B cell (primary cell): Measurements from ENCODE around the gene CCDC78. TPM values are rescaled to one million over a fixed set of nuclear protein-coding genes. Genes with fewer than 3 reads are reported as not detected.
A peak's percentile ranks its signal among the peaks of the same experiment; 100 is the strongest.

ENCODE experiments used
- ATAC-seq: fragments of 200-7000 bp; cut with Tn5 transposase; one replicate; pipeline ENCODE4 v1.10.0; 2021; ENCODE audit warnings: low read depth, mild to moderate bottlenecking, moderate number of reproducible peaks, moderate library complexity
- CTCF ChIA-PET: fragments of 350-600 bp; sonication (Branson Sonifier 250); formaldehyde crosslinking; loops from one replicate; lab custom pipeline; 2021; ENCODE audit warnings: antibody characterized with exemption, inconsistent platforms; lab: Charles Lee
- POLR2A ChIA-PET: fragments of 350-600 bp; sonication (Branson Sonifier 250); formaldehyde crosslinking; loops from one replicate; lab custom pipeline; 2021; ENCODE audit warnings: antibody characterized with exemption; lab: Charles Lee
- DNase-seq: peaks from one replicate; pipeline ENCODE4 v3.0.0; 2013
- H2AFZ ChIP-seq: 2 replicates; pipeline ENCODE4 v1.6.1; 2012; ENCODE audit warnings: mild to moderate bottlenecking, low read depth, low read length; ENCODE audit not compliant: insufficient read depth, poor library complexity, severe bottlenecking
- H3K27ac ChIP-seq, 2 donors: 1 replicate in 1 of 2; 2 replicates in 1 of 2; pipeline ENCODE4 v1.5.1; 2012 to 2013; ENCODE audit warnings: low read length in 2 of 2, mild to moderate bottlenecking in 2 of 2, moderate library complexity in 1 of 2
- H3K27me3 ChIP-seq, 4 experiments: fragments of 200-600 bp in 1 of 4; sonication (generic) in 1 of 4; replicated peaks in 1 of 4; 1 replicate in 2 of 4; 2 replicates in 2 of 4; pipeline versions ENCODE4 v1.6.1 to v1.7.0; 2013 to 2016; ENCODE audit warnings: low read length in 3 of 4, mild to moderate bottlenecking in 2 of 4, mixed read lengths in 1 of 4, moderate library complexity in 1 of 4; ENCODE audit not compliant: insufficient read depth in 4 of 4, control insufficient read depth in 3 of 4; ENCODE audit errors: control extremely low read depth in 1 of 4
- H3K36me3 ChIP-seq, 2 experiments: replicated peaks in 1 of 2; 1 replicate in 1 of 2; 2 replicates in 1 of 2; pipeline versions ENCODE4 v1.6.1 to v1.7.1; 2013; ENCODE audit warnings: low read length in 1 of 2; ENCODE audit not compliant: insufficient read depth in 2 of 2, control insufficient read depth in 1 of 2; ENCODE audit errors: control extremely low read depth in 1 of 2, extremely low read depth in 1 of 2
- H3K4me1 ChIP-seq, 2 donors: fragments of 200-600 bp in 1 of 2; sonication (generic) in 1 of 2; 1 replicate in 1 of 2; 2 replicates in 1 of 2; pipeline versions ENCODE4 v1.5.1 to v1.6.1; 2013 to 2017; ENCODE audit warnings: low read length in 2 of 2; ENCODE audit not compliant: control insufficient read depth in 2 of 2, insufficient read depth in 2 of 2
- H3K4me2 ChIP-seq: replicated peaks from 2 replicates; pipeline ENCODE3; 2012; ENCODE audit warnings: mild to moderate bottlenecking, low read depth, low read length; ENCODE audit not compliant: poor library complexity, severe bottlenecking
- H3K4me3 ChIP-seq, 5 experiments: fragments of 200-600 bp in 1 of 5; sonication (generic) in 1 of 5; 1 replicate in 3 of 5; 2 replicates in 2 of 5; pipeline versions ENCODE4 v1.5.1 to v1.7.0; 2011 to 2016; ENCODE audit warnings: low read length in 4 of 5, mild to moderate bottlenecking in 4 of 5, low read depth in 2 of 5, control low read depth in 1 of 5, moderate library complexity in 1 of 5; ENCODE audit not compliant: insufficient read depth in 1 of 5; ENCODE audit errors: control extremely low read depth in 1 of 5, extremely low read depth in 1 of 5
- H3K79me2 ChIP-seq: fragments of 200-600 bp; sonication (generic); one replicate; pipeline ENCODE4 v1.6.0; 2016; ENCODE audit warnings: low read length; ENCODE audit not compliant: control insufficient read depth, insufficient read depth
- H3K9ac ChIP-seq: fragments of 200-600 bp; sonication (generic); 2 replicates; pipeline ENCODE4 v1.6.1; 2017; ENCODE audit warnings: mild to moderate bottlenecking, low read length, moderate library complexity
- H3K9me3 ChIP-seq, 3 donors: one replicate each; pipeline versions ENCODE4 v1.6.1 to v1.7.1; 2013; ENCODE audit warnings: low read length in 2 of 3; ENCODE audit not compliant: control insufficient read depth in 2 of 3, insufficient read depth in 1 of 3; ENCODE audit errors: control extremely low read depth in 1 of 3
- H4K20me1 ChIP-seq: 2 replicates; pipeline ENCODE4 v1.6.0; 2012; ENCODE audit warnings: mild to moderate bottlenecking, low read length; ENCODE audit not compliant: insufficient read depth, control insufficient read depth, poor library complexity, severe bottlenecking
- H3K27ac Mint-ChIP-seq: one replicate; pipeline ENCODE4 v1.8.0; 2021; ENCODE audit warnings: mixed read lengths
- H3K27me3 Mint-ChIP-seq: one replicate; pipeline ENCODE4 v1.8.0; 2021; ENCODE audit warnings: mixed read lengths
- H3K4me1 Mint-ChIP-seq: one replicate; pipeline ENCODE4 v1.8.0; 2021; ENCODE audit warnings: mixed read lengths
- H3K4me3 Mint-ChIP-seq: one replicate; pipeline ENCODE4 v1.8.0; 2021; ENCODE audit warnings: mixed read lengths
- H3K9me3 Mint-ChIP-seq: one replicate; pipeline ENCODE4 v1.8.0; 2022; ENCODE audit warnings: mixed read lengths; ENCODE audit not compliant: insufficient read depth
- EZH2 ChIP-seq: IDR thresholded peaks from 2 replicates; pipeline ENCODE4 v1.6.1; 2012; ENCODE audit warnings: borderline replicate concordance, low read depth, mild to moderate bottlenecking, moderate library complexity, low read length; ENCODE audit not compliant: insufficient read depth, poor library complexity, severe bottlenecking
- WGBS: methylation state at CpG from one replicate; pipeline ENCODE4 v1.1.5; 2013; ENCODE audit warnings: missing lambda C conversion rate; ENCODE audit not compliant: insufficient coverage; 5-methylcytosine and 5-hydroxymethylcytosine counted together
- intact Hi-C: fragments of 100-400 bp; cut with micrococcal nuclease; formaldehyde crosslinking; loops from one replicate; pipeline ENCODE4 v1.10.0; 2022
- polyA plus RNA-seq: library from polyadenylated mRNA; depleted of rRNA; stranded (reverse); fragments of >200 nt; gene quantifications from 2 replicates; pipeline ENCODE4 v1.2.3, GENCODE V29; 2012
- total RNA-seq, 2 donors: library from RNA; stranded (reverse); fragments of 120-200 nt in 1 of 2; gene quantifications; 1 replicate in 1 of 2; 2 replicates in 1 of 2; pipeline versions ENCODE4 v1.2.3 to v1.2.4, GENCODE V29; 2013 to 2022
- TF ChIP-seq, protein P1 (sequence below): fragments of 200-600 bp; IDR thresholded peaks from one replicate; pipeline ENCODE4 v1.8.0; 2022; ENCODE audit warnings: antibody characterized with exemption, mild to moderate bottlenecking

Gene CCDC78
- total and polyA plus RNA-seq, 2 donors (not counting 1 experiment from before 2014, with no cell fraction given), result 11.8 to 34.2 TPM

DNA sequence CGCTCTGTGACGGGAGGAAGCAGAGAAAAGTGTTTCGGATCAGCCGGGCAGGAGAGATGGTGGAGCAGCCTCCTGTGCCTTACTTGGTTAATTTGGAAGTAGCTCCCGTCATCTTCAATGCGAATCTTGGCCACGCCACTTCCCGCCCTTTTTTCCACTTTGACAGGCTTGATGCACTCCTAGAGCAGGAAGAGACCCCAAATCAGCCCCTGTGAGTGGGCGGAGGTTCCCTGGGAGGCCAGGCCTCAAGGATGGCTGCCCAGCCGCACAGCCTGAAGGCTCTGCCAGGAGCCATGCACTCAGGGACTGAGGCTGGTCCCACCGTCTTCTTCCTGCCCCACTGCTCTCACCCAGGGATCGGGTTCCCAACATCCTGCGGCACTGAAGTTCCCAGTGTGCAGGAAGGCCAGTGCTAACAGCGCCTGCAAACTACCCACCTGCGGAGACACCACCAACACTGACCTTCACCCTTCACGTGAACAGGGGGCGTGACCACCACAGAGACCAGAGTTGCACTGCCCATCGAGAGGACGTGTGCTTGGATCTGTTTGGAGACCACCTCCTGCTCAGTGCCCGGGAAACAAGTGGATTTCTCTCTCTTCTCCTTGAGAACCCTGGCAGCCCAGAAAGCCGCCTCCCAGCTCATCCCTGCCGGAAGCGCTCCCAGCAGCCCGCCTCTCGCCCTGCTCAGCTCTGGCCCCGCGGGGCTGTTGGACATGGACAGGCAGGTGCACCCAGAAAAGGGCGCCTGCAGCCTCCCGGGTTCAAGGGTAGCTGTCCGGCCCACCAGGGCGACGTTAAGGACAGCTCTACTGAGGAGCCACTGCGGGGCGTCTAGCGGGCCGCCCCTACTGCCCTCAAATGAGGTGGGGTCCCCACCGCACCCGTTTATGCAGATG is 13.6 kb upstream of the CCDC78 start:
- H3K9me3 ChIP-seq, result no peaks in the 10 kb centered on the region
- Mint-ChIP-seq H3K27me3 (no peaks in the 10 kb centered on the region), H3K4me1 (peaks cover 18% of the 10 kb centered on the region), H3K27ac (peak overlapping the region; percentile 59), H3K9me3 (no peaks in the 10 kb centered on the region), H3K4me3 (peak overlapping the region; percentile 82)
- peak; percentile 24 for DNase-seq
- peak overlapping the region; percentile 86 to 94 for H3K27ac ChIP-seq
- 55% methylated on average over 38 of the region's 38 CpGs for WGBS
- H3K4me3 ChIP-seq, result peak overlapping the region; percentile 18 to 94 (median 81)
- peaks cover 9% of the 10 kb centered on the region for H4K20me1 ChIP-seq
- intact Hi-C loops, result loop anchor here (2.0 kb wide), 1 partner anchor 55 kb away; the partner anchor contains the start of gene JMJD8
- TF ChIP-seq EZH2, result no peak
- TF ChIP-seq, protein P1, sequence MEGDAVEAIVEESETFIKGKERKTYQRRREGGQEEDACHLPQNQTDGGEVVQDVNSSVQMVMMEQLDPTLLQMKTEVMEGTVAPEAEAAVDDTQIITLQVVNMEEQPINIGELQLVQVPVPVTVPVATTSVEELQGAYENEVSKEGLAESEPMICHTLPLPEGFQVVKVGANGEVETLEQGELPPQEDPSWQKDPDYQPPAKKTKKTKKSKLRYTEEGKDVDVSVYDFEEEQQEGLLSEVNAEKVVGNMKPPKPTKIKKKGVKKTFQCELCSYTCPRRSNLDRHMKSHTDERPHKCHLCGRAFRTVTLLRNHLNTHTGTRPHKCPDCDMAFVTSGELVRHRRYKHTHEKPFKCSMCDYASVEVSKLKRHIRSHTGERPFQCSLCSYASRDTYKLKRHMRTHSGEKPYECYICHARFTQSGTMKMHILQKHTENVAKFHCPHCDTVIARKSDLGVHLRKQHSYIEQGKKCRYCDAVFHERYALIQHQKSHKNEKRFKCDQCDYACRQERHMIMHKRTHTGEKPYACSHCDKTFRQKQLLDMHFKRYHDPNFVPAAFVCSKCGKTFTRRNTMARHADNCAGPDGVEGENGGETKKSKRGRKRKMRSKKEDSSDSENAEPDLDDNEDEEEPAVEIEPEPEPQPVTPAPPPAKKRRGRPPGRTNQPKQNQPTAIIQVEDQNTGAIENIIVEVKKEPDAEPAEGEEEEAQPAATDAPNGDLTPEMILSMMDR, result no peak
- peaks cover 20 to 36% of the 10 kb centered on the region in 2 donors for H3K4me1 ChIP-seq
- H3K9ac ChIP-seq, result peak overlapping the region; percentile 97
- H3K4me2 ChIP-seq, result peak overlapping the region; percentile 99
- H3K79me2 ChIP-seq, result peaks cover 16% of the 10 kb centered on the region
- H3K27me3 ChIP-seq, result no peaks in the 10 kb centered on the region
- ChIA-PET POLR2A (interaction anchor here (0.6 to 2.0 kb wide), 3 partner anchors 12 to 24 kb away, joined by 4 to 11 read pairs (median 9); no protein-coding TSS in a partner anchor), CTCF (interaction anchor here (1.0 to 5.9 kb wide), 7 partner anchors 8 to 46 kb away, joined by 3 to 31 read pairs (median 6); partner anchors contain the start of genes ANTKMT and METRN)
- no peak for ATAC-seq
- peaks cover 0 to 22% of the 10 kb centered on the region in 2 experiments for H3K36me3 ChIP-seq
- peak overlapping the region; percentile 90 for H2AFZ ChIP-seq
